Gastrocnemius medialis (tissue), 4 donors: Measurements from ENCODE around the gene ZBTB1. TPM values are rescaled to one million over a fixed set of nuclear protein-coding genes. Genes with fewer than 3 reads are reported as not detected.
"Not testable (repeated sequence)": the region's sequence is repeated elsewhere in the genome, so short reads cannot be mapped to it uniquely, and the experiment has no call there.

Experiments
- ATAC-seq, 2 donors: fragments of 150-250 bp; one replicate each; pipeline ENCODE4 v1.9.1; 2016
- DNase-seq, 2 donors: peaks; one replicate each; pipeline ENCODE4 v3.0.0-alpha.2; 2019
- H3K27ac ChIP-seq, 4 donors: fragments of 200-600 bp; sonication (generic); 1 replicate in 1 of 4; 2 replicates in 3 of 4; pipeline ENCODE4 v1.5.1; 2016 to 2018; ENCODE audit warnings: mild to moderate bottlenecking in 2 of 4, moderate library complexity in 1 of 4
- H3K27me3 ChIP-seq, 3 donors: fragments of 200-600 bp; sonication (generic) in 2 of 3; 1 replicate in 1 of 3; 2 replicates in 2 of 3; pipeline versions ENCODE4 v1.5.1 to v1.6.0; 2016 to 2019; ENCODE audit warnings: mild to moderate bottlenecking in 1 of 3, moderate library complexity in 1 of 3
- H3K36me3 ChIP-seq, 2 donors: fragments of 200-600 bp; sonication (generic) in 1 of 2; one replicate each; pipeline ENCODE4 v1.5.1; 2017 to 2018
- H3K4me1 ChIP-seq, 2 donors: fragments of 200-600 bp; sonication (generic) in 1 of 2; one replicate each; pipeline ENCODE4 v1.5.1; 2016 to 2017; ENCODE audit warnings: mild to moderate bottlenecking in 2 of 2
- H3K4me3 ChIP-seq, 4 donors: fragments of 200-600 bp; sonication (generic) in 3 of 4; 1 replicate in 1 of 4; 2 replicates in 3 of 4; pipeline ENCODE4 v1.5.1; 2016 to 2019; ENCODE audit warnings: mild to moderate bottlenecking in 2 of 4
- H3K9me3 ChIP-seq, 3 donors: fragments of 200-600 bp; sonication (generic) in 2 of 3; 1 replicate in 1 of 3; 2 replicates in 2 of 3; pipeline ENCODE4 v1.5.1; 2016 to 2019
- CTCF ChIP-seq, 5 experiments: fragments of 450-650 bp in 3 of 5; fragments of 200-600 bp in 2 of 5; sonication (generic) in 2 of 5; IDR thresholded peaks in 4 of 5; conservative IDR thresholded peaks in 1 of 5; 1 replicate in 4 of 5; 2 replicates in 1 of 5; pipeline ENCODE4 v1.5.1; 2016 to 2019; ENCODE audit warnings: antibody characterized with exemption in 5 of 5, mild to moderate bottlenecking in 3 of 5, moderate library complexity in 3 of 5
- POLR2A ChIP-seq, 2 donors: fragments of 450-650 bp; IDR thresholded peaks; one replicate each; pipeline ENCODE4 v1.6.1; 2017; ENCODE audit warnings: antibody characterized with exemption in 2 of 2, mild to moderate bottlenecking in 2 of 2, moderate library complexity in 2 of 2
- in situ Hi-C, 4 donors: fragments of 200-750 bp; cut with MboI; loops; one replicate each; pipeline versions ENCODE4 v1.15.0 to v1.8.0; 2017; ENCODE audit warnings: low sequenced_read_pairs in 4 of 4
- intact Hi-C: fragments of 100-400 bp; cut with DNase I; formaldehyde crosslinking; loops from one replicate; pipeline ENCODE4 v1.15.1; 2023; ENCODE audit warnings: low total_unique reads
- total RNA-seq, 4 donors: library from RNA; depleted of rRNA; stranded (reverse); fragments of >200 nt; gene quantifications; one replicate each; pipeline versions ENCODE4 v1.1.0 to v1.2.3, GENCODE V29; 2016

ZBTB1 gene
- total RNA-seq, 4 donors from 2014 or later: 36.9 to 49.2 (median 38.0) TPM

- Histone ChIP-seq H3K27ac (peak overlapping the region in 2 of 4 donors; percentile 16 to 99), H3K36me3 (peaks cover 0 to 5% of the 10 kb centered on the region in 2 donors), H3K4me1 (peaks cover 51 to 57% of the 10 kb centered on the region in 2 donors), H3K27me3 (no peaks in the 10 kb centered on the region), H3K4me3 (no peak overlapping the region), H3K9me3 (no peaks in the 10 kb centered on the region)
- in situ Hi-C loops (no loop called here), intact Hi-C loops (no loop called here)
- TF ChIP-seq CTCF (IDR thresholded peaks at IDR 0.05 in 4 of 5, conservative IDR thresholded peaks at IDR 0.05 in 1 of 5): no peak
- no peak for TF ChIP-seq POLR2A (IDR thresholded peaks at IDR 0.05)
- DNase-seq (no peak), ATAC-seq (no peak)
These were observed 12.4 kb downstream of the ZBTB1 start for GRCh38 chr14:64516969-64517368.

GRCh38 chr14:64517667-64518066 lies 13.1 kb downstream of the ZBTB1 start:
- Histone ChIP-seq H3K36me3 (peaks cover 0 to 12% of the 10 kb centered on the region in 2 donors), H3K4me1 (peaks cover 44 to 54% of the 10 kb centered on the region in 2 donors), H3K27ac (peak overlapping the region; percentile 49 to 59 (median 56))
- H3K4me3 ChIP-seq, H3K9me3 ChIP-seq, ATAC-seq, DNase-seq, H3K27me3 ChIP-seq, intact Hi-C loops, in situ Hi-C loops: not testable (repeated sequence)

GRCh38 chr14:64518229-64518628 lies 13.7 kb downstream of the ZBTB1 start:
- intact Hi-C loops (no loop called here), in situ Hi-C loops (no loop called here)
- no peak for DNase-seq
- no peak overlapping the region for H3K4me3 ChIP-seq
- H3K4me1 ChIP-seq: peaks cover 43 to 51% of the 10 kb centered on the region in 2 donors
- no peak for TF ChIP-seq POLR2A (IDR thresholded peaks at IDR 0.05)
- no peak for TF ChIP-seq CTCF (IDR thresholded peaks at IDR 0.05 in 4 of 5, conservative IDR thresholded peaks at IDR 0.05 in 1 of 5)
- no peaks in the 10 kb centered on the region for H3K9me3 ChIP-seq
- H3K27me3 ChIP-seq: no peaks in the 10 kb centered on the region
- peak; percentile 76 to 88 for ATAC-seq
- H3K36me3 ChIP-seq: peaks cover 0 to 17% of the 10 kb centered on the region in 2 donors
- peak overlapping the region; percentile 49 to 59 (median 56) for H3K27ac ChIP-seq

- no peak for ATAC-seq
- no peaks in the 10 kb centered on the region for H3K9me3 ChIP-seq
- peaks cover 0 to 21% of the 10 kb centered on the region in 2 donors for H3K36me3 ChIP-seq
- no peaks in the 10 kb centered on the region for H3K27me3 ChIP-seq
- H3K4me3 ChIP-seq: no peak overlapping the region
- peaks cover 38% of the 10 kb centered on the region in 2 donors for H3K4me1 ChIP-seq
- no peak for DNase-seq
- peak overlapping the region in 1 of 4 donors; percentile 18 for H3K27ac ChIP-seq
- TF ChIP-seq POLR2A (IDR thresholded peaks at IDR 0.05) (no peak), CTCF (IDR thresholded peaks at IDR 0.05 in 4 of 5, conservative IDR thresholded peaks at IDR 0.05 in 1 of 5) (no peak)
- in situ Hi-C loops (no loop called here), intact Hi-C loops (no loop called here)
These were observed 16.1 kb downstream of the ZBTB1 start for GRCh38 chr14:64520699-64521098.

DNA sequence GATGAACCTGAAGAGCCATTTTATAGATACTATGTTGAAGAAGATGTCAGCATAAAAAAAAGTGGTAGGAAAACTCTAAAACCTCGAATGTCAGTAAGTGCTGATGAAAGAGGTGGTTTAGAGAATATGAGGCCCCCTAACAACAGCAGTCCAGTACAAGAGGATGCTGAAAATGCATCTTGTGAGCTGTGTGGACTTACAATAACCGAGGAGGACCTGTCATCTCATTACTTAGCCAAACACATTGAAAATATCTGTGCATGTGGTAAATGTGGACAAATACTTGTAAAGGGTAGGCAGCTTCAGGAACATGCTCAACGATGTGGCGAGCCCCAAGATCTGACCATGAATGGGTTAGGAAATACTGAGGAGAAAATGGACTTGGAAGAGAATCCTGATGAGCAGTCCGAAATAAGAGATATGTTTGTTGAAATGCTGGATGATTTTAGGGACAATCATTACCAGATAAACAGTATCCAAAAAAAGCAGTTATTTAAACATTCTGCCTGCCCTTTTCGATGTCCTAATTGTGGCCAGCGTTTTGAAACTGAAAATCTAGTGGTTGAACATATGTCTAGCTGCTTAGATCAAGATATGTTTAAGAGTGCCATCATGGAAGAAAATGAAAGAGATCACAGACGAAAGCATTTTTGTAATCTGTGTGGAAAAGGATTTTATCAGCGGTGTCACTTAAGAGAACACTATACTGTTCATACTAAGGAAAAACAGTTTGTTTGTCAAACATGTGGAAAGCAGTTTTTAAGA lies 18.2 kb downstream of the ZBTB1 start:
- peaks cover 29 to 40% of the 10 kb centered on the region in 2 donors for H3K4me1 ChIP-seq
- in situ Hi-C loops (no loop called here), intact Hi-C loops (no loop called here)
- ATAC-seq: no peak
- H3K27me3 ChIP-seq: no peaks in the 10 kb centered on the region
- H3K36me3 ChIP-seq: peaks cover 0 to 21% of the 10 kb centered on the region in 2 donors
- TF ChIP-seq CTCF (IDR thresholded peaks at IDR 0.05 in 4 of 5, conservative IDR thresholded peaks at IDR 0.05 in 1 of 5) (no peak), POLR2A (IDR thresholded peaks at IDR 0.05) (no peak)
- no peaks in the 10 kb centered on the region for H3K9me3 ChIP-seq
- DNase-seq: no peak
- peak overlapping the region in 1 of 4 donors; percentile 65 for H3K27ac ChIP-seq
- H3K4me3 ChIP-seq: no peak overlapping the region
